Testis (tissue), 2 donors: Measurements from ENCODE around the gene RHBDL2.

Experiments
- POLR2A ChIP-seq: fragments of 450-650 bp; IDR thresholded peaks from one replicate; pipeline ENCODE4 v1.6.1; 2017; ENCODE audit warnings: antibody characterized with exemption, mild to moderate bottlenecking, moderate library complexity
- TF ChIP-seq, protein P1 (sequence below), 3 experiments: fragments of 450-650 bp in 2 of 3; fragments of 200-600 bp in 1 of 3; sonication (generic) in 1 of 3; IDR thresholded peaks; one replicate each; pipeline ENCODE4 v1.5.1; 2016 to 2019; ENCODE audit warnings: antibody characterized with exemption in 3 of 3, mild to moderate bottlenecking in 2 of 3, moderate library complexity in 1 of 3

DNA sequence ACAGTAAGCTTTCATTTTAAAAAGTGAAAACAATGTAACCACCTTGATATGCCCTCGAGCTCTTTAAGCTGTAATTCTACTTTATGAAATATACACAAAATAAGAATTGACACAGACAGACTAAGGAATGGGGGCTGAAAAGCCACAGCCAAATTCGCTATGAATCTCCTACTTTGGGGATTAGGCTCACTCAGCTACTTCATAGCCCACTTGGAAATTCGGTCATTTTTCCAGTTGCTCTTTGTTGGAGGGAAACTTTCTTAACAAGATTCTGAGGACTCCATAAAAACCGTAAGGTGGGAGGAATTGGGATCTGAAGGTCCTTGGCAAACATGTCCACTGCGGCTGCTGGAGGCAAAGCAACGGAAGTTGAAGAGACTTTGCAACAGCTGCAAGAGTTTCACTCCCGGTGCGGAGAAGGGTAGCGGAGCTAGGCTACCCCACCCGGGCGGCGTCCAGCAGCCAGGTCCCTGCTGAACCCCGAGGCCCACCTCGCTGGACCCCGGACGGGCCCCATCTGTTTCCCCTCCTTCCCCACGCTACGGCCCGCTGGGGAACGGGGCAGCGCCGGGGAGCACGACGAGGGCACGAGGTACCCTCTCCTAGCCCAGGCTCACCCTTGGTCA lies 69.1 kb downstream of the RHBDL2 start:
- TF ChIP-seq, protein P1, sequence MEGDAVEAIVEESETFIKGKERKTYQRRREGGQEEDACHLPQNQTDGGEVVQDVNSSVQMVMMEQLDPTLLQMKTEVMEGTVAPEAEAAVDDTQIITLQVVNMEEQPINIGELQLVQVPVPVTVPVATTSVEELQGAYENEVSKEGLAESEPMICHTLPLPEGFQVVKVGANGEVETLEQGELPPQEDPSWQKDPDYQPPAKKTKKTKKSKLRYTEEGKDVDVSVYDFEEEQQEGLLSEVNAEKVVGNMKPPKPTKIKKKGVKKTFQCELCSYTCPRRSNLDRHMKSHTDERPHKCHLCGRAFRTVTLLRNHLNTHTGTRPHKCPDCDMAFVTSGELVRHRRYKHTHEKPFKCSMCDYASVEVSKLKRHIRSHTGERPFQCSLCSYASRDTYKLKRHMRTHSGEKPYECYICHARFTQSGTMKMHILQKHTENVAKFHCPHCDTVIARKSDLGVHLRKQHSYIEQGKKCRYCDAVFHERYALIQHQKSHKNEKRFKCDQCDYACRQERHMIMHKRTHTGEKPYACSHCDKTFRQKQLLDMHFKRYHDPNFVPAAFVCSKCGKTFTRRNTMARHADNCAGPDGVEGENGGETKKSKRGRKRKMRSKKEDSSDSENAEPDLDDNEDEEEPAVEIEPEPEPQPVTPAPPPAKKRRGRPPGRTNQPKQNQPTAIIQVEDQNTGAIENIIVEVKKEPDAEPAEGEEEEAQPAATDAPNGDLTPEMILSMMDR (IDR thresholded peaks at IDR 0.05), result no peak
- no peak for TF ChIP-seq POLR2A
